OCI-LY1 (cell line): ENCODE measurements around the gene FKBP6.
"Not testable (repeated sequence)": the region's sequence is repeated elsewhere in the genome, so short reads cannot be mapped to it uniquely, and the experiment has no call there.

Experiments
- H2AFZ ChIP-seq: fragments of 200-600 bp; sonication (generic), shearing (Covaris generic); 2 replicates; pipeline ENCODE4 v1.6.0; 2014; ENCODE audit warnings: antibody characterized with exemption, mild to moderate bottlenecking, low read length
- H3F3A ChIP-seq: fragments of 200-600 bp; sonication (generic), shearing (Covaris generic); 2 replicates; pipeline ENCODE4 v1.6.0; 2014; ENCODE audit warnings: mild to moderate bottlenecking, antibody characterized with exemption, low read length, moderate library complexity; ENCODE audit not compliant: insufficient read depth
- H3K27ac ChIP-seq: fragments of 200-600 bp; sonication (generic); 2 replicates; pipeline ENCODE4 v1.5.1; 2014; ENCODE audit warnings: low read length, mixed run types, mild to moderate bottlenecking, low read depth; ENCODE audit not compliant: poor library complexity, severe bottlenecking
- H3K27me3 ChIP-seq: fragments of 200-600 bp; sonication (generic); 2 replicates; pipeline ENCODE4 v1.6.0; 2014; ENCODE audit warnings: antibody characterized with exemption, mild to moderate bottlenecking, low read length, moderate library complexity; ENCODE audit not compliant: insufficient read depth
- H3K36me3 ChIP-seq: fragments of 200-600 bp; sonication (generic); 2 replicates; pipeline ENCODE4 v1.6.1; 2014; ENCODE audit warnings: mild to moderate bottlenecking, antibody characterized with exemption, low read length, moderate library complexity, mixed read lengths; ENCODE audit not compliant: insufficient read depth
- H3K4me1 ChIP-seq: fragments of 200-600 bp; sonication (generic); 2 replicates; pipeline ENCODE4 v1.5.1; 2014; ENCODE audit warnings: mild to moderate bottlenecking, low read length, moderate library complexity; ENCODE audit not compliant: insufficient read depth, severe bottlenecking
- H3K4me2 ChIP-seq: fragments of 200-600 bp; sonication (generic), shearing (Covaris generic); 2 replicates; pipeline ENCODE4 v1.6.1; 2014; ENCODE audit warnings: low read length
- H3K4me3 ChIP-seq: fragments of 200-600 bp; sonication (generic); 2 replicates; pipeline ENCODE4 v1.5.1; 2014; ENCODE audit warnings: low read length, low read depth, mild to moderate bottlenecking, mixed read lengths; ENCODE audit not compliant: poor library complexity, severe bottlenecking
- H3K79me2 ChIP-seq: fragments of 200-600 bp; shearing (Covaris generic); 2 replicates; pipeline ENCODE4 v1.6.1; 2016; ENCODE audit warnings: mixed run types, low read length, mixed read lengths; ENCODE audit not compliant: insufficient read depth
- H3K9ac ChIP-seq: fragments of 200-600 bp; sonication (generic), shearing (Covaris generic); 2 replicates; pipeline ENCODE4 v1.6.1; 2014; ENCODE audit warnings: mild to moderate bottlenecking, low read length, mixed read lengths
- H3K9me2 ChIP-seq: fragments of 200-600 bp; sonication (generic), shearing (Covaris generic); 2 replicates; pipeline ENCODE4 v1.6.1; 2014; ENCODE audit warnings: low read depth, mild to moderate bottlenecking, low read length, mixed read lengths
- H3K9me3 ChIP-seq: fragments of 200-600 bp; shearing (Covaris generic); 2 replicates; pipeline ENCODE4 v1.6.1; 2014; ENCODE audit warnings: low read length, mixed read lengths
- H4K20me1 ChIP-seq: fragments of 200-600 bp; sonication (generic), shearing (Covaris generic); 2 replicates; pipeline ENCODE4 v1.6.0; 2016; ENCODE audit warnings: mild to moderate bottlenecking, low read length; ENCODE audit not compliant: insufficient read depth
- EZH2 ChIP-seq: fragments of 200-600 bp; sonication (generic), shearing (Covaris generic); IDR thresholded peaks from 2 replicates; pipeline ENCODE4 v1.8.0; 2017; ENCODE audit warnings: borderline replicate concordance, mixed run types, mild to moderate bottlenecking, antibody characterized with exemption, low read length, moderate library complexity, mixed read lengths
- TF ChIP-seq, protein P1 (sequence below): fragments of 200-600 bp; sonication (generic), shearing (Covaris generic); IDR thresholded peaks from 2 replicates; pipeline ENCODE4 v1.5.1; 2017; ENCODE audit warnings: mild to moderate bottlenecking, antibody characterized with exemption, low read length, moderate library complexity, mixed read lengths

The FKBP6 gene

DNA sequence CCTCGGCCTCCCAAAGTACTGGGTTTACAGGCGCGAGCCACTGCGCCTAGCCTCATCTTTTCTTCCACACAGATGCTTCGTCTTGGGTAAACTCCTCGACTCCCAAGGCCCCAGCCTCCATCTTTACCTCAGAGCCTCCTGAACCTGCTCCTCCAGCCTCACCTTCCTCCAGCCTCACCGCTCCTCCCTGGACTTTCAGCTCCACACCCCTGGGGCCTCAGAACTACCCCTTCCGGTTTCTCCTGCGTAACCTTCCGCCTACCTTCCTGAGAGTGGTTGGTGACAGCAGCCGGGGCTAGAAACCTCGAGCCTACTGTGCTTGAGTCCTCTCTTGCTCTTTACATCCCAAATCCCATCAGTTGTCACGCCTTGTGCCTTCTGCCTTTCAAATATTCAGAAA is 45.8 kb downstream of the FKBP6 start:
- Histone ChIP-seq H3K27ac (no peak overlapping the region), H3K79me2 (no peaks in the 10 kb centered on the region), H3K9me3 (no peaks in the 10 kb centered on the region), H4K20me1 (no peaks in the 10 kb centered on the region), H3K27me3 (peaks cover 9% of the 10 kb centered on the region; the same call in 1 of the 2 replicates), H3K9ac (no peak overlapping the region), H3K4me3 (no peak overlapping the region), H3F3A (no peaks in the 10 kb centered on the region), H3K9me2 (no peaks in the 10 kb centered on the region), H3K4me1 (no peaks in the 10 kb centered on the region), H2AFZ (no peak overlapping the region), H3K4me2 (no peak overlapping the region), H3K36me3 (no peaks in the 10 kb centered on the region)
- TF ChIP-seq, protein P1, sequence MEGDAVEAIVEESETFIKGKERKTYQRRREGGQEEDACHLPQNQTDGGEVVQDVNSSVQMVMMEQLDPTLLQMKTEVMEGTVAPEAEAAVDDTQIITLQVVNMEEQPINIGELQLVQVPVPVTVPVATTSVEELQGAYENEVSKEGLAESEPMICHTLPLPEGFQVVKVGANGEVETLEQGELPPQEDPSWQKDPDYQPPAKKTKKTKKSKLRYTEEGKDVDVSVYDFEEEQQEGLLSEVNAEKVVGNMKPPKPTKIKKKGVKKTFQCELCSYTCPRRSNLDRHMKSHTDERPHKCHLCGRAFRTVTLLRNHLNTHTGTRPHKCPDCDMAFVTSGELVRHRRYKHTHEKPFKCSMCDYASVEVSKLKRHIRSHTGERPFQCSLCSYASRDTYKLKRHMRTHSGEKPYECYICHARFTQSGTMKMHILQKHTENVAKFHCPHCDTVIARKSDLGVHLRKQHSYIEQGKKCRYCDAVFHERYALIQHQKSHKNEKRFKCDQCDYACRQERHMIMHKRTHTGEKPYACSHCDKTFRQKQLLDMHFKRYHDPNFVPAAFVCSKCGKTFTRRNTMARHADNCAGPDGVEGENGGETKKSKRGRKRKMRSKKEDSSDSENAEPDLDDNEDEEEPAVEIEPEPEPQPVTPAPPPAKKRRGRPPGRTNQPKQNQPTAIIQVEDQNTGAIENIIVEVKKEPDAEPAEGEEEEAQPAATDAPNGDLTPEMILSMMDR: no peak
- no peak for TF ChIP-seq EZH2

DNA sequence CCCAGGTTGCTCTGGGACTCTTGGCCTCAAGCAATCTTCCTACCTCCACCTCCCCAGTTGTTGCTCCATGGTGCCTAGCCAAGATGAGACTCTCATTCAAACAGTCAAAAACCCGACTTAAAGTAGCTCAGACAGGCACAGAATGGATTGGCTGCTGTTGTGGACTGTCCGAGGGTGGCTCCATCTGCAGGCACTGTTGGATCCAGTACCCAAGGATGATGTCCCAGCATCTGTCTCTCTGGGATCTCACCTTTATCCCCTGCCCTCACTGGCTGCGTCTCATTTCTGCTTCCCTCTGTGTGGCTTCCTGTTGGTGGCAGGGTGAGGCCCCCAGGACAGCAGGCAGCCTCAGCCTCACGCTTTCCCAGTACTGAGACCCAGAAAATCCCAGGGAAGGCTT is 48.3 kb downstream of the FKBP6 start:
- H3K27ac ChIP-seq, H3K4me3 ChIP-seq, H3F3A ChIP-seq, H3K4me1 ChIP-seq, H4K20me1 ChIP-seq, H3K9me3 ChIP-seq, H3K4me2 ChIP-seq, H3K9me2 ChIP-seq, H3K9ac ChIP-seq, H3K36me3 ChIP-seq, H2AFZ ChIP-seq, H3K79me2 ChIP-seq: not testable (repeated sequence)
- peaks cover 14% of the 10 kb centered on the region; the same call in 1 of the 2 replicates for H3K27me3 ChIP-seq

DNA sequence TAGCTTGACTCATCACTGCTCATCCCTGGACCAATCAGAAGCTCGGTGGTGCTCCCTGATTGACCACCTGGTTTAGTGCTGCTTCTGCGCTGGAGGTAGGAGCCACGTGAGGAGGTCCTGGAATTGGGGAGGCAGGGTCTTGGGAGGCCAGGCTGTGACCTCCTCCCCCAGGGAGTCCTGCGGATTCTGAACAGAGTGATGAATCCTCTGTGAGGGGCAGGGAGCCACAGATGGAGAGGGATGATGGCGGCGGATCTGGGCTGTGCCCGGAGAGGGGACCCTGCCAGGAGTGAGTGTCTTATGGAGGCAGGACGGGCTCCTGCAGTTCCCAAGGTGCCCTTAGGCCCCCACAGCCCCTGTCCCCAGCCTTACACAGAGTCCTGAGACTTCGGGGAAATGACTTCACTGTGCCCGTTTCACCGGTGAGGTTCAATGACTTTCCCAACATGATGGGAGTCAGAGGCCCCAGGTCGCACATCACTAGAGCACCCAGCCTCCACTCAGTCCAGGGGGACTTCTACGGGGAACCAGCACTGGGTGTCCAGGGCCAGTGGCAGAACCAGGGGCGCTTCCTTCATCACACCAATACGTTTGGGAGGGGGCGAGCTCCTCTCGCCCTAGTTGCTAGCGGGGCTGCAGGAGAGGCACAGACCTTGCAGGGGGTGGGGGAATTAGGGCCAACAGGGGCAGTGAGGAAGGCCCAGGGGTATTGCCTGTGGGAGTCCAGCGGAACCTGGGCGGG is 48.9 kb downstream of the FKBP6 start:
- H3F3A ChIP-seq: no peaks in the 10 kb centered on the region
- no peaks in the 10 kb centered on the region for H3K79me2 ChIP-seq
- no peak overlapping the region for H2AFZ ChIP-seq
- no peak overlapping the region for H3K27ac ChIP-seq
- H4K20me1 ChIP-seq: no peaks in the 10 kb centered on the region
- no peak overlapping the region for H3K4me3 ChIP-seq
- H3K9me3 ChIP-seq: no peaks in the 10 kb centered on the region
- no peaks in the 10 kb centered on the region for H3K4me1 ChIP-seq
- H3K9me2 ChIP-seq: no peaks in the 10 kb centered on the region
- TF ChIP-seq, protein P1: no peak
- H3K27me3 ChIP-seq: peaks cover 14% of the 10 kb centered on the region; the same call in 1 of the 2 replicates
- no peak overlapping the region for H3K9ac ChIP-seq
- no peaks in the 10 kb centered on the region for H3K36me3 ChIP-seq
- H3K4me2 ChIP-seq: no peak overlapping the region

DNA sequence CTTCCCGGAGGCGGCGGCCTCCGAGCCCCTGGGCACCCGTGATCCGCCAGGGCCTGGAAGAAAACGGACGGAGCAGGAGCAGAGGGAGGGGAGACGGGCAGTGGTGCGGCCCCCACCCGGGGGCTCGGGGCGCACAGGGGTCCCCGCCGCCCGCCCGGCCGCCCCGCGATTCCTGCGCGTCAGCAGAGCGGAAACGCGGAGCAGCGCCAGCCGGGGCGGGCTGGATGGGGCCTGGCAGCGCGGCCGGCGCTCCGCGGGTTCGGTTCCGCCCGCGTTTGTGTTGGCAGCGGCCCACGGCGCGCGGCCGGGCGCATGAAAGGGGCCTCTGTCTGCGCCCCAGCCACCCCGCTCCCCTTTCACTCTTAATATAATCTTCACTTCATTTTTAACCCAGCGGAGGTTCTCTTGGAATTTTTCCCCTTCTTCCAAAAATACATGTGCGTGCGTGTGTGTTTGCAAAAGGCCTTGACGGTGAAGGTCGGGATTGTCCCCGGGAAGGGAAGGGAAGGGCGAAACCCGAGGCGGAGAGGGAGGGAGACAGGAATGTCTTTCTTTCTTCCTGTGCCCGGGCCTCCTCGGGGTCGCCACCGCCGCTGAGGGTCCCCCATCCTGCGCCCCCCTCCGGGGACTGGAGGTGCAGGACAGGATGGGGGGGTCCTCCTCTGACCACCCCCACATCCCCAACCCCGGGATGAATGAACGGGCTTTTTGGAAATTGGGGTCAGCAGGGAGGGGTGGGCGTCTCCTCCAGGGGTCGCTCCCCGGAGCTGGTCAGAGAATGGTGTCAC is 49.6 kb downstream of the FKBP6 start:
- not testable (repeated sequence) for H3K4me2 ChIP-seq, H3K4me3 ChIP-seq

More for the DNA sequence above, 49.6 kb downstream of the FKBP6 start:
- H3K27ac ChIP-seq, H4K20me1 ChIP-seq, H3F3A ChIP-seq, H3K9ac ChIP-seq, H3K79me2 ChIP-seq, H3K4me1 ChIP-seq, H2AFZ ChIP-seq, H3K9me3 ChIP-seq, H3K9me2 ChIP-seq, H3K36me3 ChIP-seq: not testable (repeated sequence)
- peaks cover 13% of the 10 kb centered on the region; the same call in 1 of the 2 replicates for H3K27me3 ChIP-seq
